ENCODE results near the gene DLX5. TPM values are rescaled to one million over a fixed set of nuclear protein-coding genes. Genes with fewer than 3 reads are reported as not detected.
"Not testable (repeated sequence)": the region's sequence is repeated elsewhere in the genome, so short reads cannot be mapped to it uniquely, and the experiment has no call there.

Gene DLX5
- total RNA-seq, 1 donor from 2014 or later: not detected

DNA sequence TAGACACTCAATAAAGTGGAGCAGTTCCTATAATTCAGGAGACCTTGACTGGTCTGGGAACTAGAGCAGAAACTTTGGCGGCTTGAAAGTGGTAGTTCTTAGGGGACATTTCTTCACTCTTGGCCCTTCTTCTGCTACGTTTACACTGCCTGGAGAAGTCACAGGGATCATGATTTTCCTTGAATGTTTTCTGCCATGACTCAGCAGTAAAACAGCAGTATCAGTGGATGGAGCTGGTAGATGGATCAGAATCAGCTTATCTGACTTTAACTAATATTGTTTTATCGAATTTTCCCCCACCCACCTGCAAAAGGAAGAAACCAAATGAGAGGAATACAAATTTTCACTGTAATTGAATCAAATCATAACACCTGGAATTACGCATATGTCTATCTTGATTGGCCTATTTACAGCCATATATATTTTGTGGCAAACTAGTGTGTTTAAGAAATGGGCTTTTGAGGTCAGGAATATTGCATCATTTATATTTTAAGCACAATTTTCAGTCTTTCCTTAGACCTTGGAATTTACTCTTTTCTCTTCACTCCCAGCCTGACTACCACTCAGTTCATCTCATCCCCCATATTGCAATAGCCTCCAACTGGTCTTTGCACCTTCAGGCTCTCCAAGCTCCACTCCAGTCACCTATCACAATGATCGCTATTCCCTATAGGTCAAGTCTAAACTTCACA is 14.9 kb upstream of the DLX5 start:
- Histone ChIP-seq H3K27ac (no peak overlapping the region), H3K4me3 (no peak overlapping the region), H3K4me1 (no peaks in the 10 kb centered on the region), H3K36me3 (no peaks in the 10 kb centered on the region), H3K9me3 (no peaks in the 10 kb centered on the region), H3K27me3 (no peaks in the 10 kb centered on the region)
- DNase-seq (ENCODE audit: low spot score in 2 of 2): no peak
- intact Hi-C loops (cut with DNase I): no loop called here
- TF ChIP-seq, protein P1, sequence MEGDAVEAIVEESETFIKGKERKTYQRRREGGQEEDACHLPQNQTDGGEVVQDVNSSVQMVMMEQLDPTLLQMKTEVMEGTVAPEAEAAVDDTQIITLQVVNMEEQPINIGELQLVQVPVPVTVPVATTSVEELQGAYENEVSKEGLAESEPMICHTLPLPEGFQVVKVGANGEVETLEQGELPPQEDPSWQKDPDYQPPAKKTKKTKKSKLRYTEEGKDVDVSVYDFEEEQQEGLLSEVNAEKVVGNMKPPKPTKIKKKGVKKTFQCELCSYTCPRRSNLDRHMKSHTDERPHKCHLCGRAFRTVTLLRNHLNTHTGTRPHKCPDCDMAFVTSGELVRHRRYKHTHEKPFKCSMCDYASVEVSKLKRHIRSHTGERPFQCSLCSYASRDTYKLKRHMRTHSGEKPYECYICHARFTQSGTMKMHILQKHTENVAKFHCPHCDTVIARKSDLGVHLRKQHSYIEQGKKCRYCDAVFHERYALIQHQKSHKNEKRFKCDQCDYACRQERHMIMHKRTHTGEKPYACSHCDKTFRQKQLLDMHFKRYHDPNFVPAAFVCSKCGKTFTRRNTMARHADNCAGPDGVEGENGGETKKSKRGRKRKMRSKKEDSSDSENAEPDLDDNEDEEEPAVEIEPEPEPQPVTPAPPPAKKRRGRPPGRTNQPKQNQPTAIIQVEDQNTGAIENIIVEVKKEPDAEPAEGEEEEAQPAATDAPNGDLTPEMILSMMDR (IDR thresholded peaks at IDR 0.05): no peak

- H3K27me3 ChIP-seq; H3K27ac ChIP-seq; H3K36me3 ChIP-seq; DNase-seq (ENCODE audit: low spot score in 2 of 2); H3K4me3 ChIP-seq; H3K9me3 ChIP-seq; intact Hi-C loops (cut with DNase I); H3K4me1 ChIP-seq: not testable (repeated sequence)
Measured at GRCh38 chr7:97034213-97034852, 9.7 kb upstream of the DLX5 start.

DNA sequence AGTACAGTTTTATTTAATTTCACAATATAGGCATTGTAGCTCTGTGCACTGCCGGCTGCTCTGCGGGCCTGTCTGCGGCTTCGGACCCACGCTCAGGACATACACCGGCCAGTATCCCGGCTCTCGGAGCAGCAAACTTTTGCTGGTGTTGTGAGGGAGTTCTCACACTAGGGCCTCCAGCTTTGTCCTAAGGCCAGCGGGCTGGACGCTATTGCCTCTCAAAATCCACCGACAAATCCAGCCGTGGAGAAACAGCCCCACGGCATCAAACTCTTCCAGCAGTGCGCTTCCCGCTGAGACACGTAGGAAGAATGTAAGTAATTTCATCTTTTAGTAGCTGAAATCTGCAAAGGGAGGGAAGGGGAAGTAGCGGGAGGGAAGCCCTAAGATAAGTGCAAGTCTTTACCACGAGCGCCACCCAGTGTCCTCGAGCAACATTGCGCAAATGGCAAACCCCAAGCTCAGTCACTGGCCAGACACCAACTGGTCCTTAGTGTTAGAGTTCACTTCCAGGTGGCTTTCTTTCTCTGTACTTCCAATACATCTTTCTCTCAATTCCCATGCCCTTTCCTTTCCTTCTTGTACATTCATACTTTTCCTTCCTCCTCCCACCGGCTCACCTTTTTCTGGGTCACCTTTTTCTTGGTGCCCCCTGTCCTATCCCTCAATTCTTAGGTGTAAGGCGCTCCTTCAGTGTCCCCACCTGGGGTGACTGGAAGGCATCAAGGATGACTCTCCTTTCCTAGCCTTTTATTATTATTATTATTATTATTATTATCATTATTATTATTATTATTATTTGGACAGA is 3.0 kb upstream of the DLX5 start:
- Histone ChIP-seq H3K27me3 (no peaks in the 10 kb centered on the region), H3K4me3 (peak overlapping the region; percentile 46 to 64)

DNA sequence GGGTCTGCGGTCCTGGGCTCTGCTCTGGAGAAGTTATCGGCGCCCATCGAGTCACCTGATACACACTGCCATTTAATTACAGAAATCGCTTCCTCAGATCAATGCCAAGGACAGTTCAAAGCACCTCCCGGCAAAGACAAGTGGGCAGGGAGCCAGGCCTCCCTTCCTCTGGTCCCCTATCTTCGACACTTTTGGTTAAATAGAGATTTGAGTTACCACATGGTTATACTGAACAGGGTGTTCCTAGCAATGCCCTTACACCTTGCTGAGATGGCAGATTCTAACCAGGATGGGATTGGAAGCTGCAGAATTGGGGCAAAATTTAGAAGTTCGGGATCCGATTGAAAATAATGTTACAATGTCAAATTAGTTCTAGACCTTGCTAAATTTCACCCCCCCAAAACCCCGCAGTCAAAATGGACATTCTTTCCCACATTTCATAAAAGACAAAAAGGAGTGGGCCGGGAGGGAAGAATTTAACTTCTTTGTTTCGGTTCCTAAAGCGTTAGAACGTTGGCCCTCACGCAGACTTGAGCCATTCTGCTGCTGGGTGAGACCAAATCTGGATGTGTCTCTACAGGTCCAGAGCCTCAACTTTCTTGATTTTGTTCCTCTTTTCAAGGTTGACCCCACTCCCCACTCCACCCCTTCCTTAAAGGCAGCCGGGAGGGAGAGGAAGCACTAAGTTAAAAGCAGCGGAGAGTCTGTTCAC is 2.2 kb upstream of the DLX5 start:
- Histone ChIP-seq H3K9me3 (no peaks in the 10 kb centered on the region), H3K27ac (no peak overlapping the region), H3K36me3 (no peaks in the 10 kb centered on the region), H3K4me1 (peaks cover 13 to 16% of the 10 kb centered on the region in 2 donors), H3K4me3 (peak overlapping the region; percentile 46 to 64), H3K27me3 (peaks cover 2% of the 10 kb centered on the region)
- no peak for DNase-seq (ENCODE audit: low spot score in 2 of 2)
- TF ChIP-seq, protein P1 (IDR thresholded peaks at IDR 0.05): no peak
- intact Hi-C loops (cut with DNase I): loop anchor here (1.0 to 10.0 kb wide), 6 partner anchors 322 to 1302 kb away; partner anchors contain the start of genes SEM1 and SLC25A13

More for the DNA sequence above, 3.0 kb upstream of the DLX5 start:
- H3K27ac ChIP-seq: no peak overlapping the region
- H3K9me3 ChIP-seq: no peaks in the 10 kb centered on the region
- intact Hi-C loops (cut with DNase I): loop anchor here (1.0 to 10.0 kb wide), 6 partner anchors 323 to 1303 kb away; partner anchors contain the start of genes SEM1 and SLC25A13
- TF ChIP-seq, protein P1 (IDR thresholded peaks at IDR 0.05): peak; percentile 69 to 86 (median 81)
- DNase-seq (ENCODE audit: low spot score in 2 of 2): peak in 1 of 2 donors; percentile 84
- H3K36me3 ChIP-seq: no peaks in the 10 kb centered on the region
- H3K4me1 ChIP-seq: peaks cover 13 to 16% of the 10 kb centered on the region in 2 donors

DNA sequence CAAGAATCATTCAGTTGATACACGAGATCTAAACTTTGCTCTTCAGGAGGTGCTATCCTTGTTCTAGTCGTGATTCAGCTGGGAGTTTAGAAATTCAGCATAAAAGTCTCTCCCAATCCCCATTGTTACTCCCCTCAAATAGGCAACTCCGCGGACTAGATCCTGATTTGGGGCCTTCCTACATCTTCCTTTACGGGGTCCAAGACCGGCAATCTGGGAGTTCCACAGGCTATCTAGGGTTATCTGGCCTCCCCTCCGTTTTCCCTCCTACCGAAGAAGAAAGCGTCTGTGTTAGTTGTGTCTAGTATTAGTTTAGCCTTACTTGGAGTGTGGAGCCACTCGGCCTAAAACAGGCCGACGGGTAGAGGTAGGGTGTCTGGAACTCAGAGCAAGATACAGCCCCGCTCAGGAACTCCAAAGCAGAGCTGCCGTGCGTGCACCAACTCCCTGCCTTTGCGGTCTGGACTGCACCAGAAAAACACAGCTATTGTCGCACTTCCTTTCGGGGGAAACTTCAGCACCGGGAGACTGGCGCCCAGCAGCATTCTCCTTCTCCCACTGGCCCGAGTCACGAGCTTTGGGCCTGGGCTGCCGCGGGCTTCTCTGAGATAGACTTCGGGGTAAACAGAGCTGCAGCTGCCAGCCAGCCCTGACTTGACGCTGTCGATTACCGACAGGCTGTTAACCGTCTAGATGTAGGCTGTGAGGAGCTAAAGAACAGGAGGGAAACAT is 1.5 kb upstream of the DLX5 start:
- Histone ChIP-seq H3K9me3 (no peaks in the 10 kb centered on the region), H3K4me3 (peak overlapping the region; percentile 6 to 64), H3K27me3 (peaks cover 9% of the 10 kb centered on the region), H3K4me1 (peaks cover 13 to 16% of the 10 kb centered on the region in 2 donors), H3K27ac (no peak overlapping the region), H3K36me3 (no peaks in the 10 kb centered on the region)
- intact Hi-C loops (cut with DNase I): loop anchor here (2.0 to 10.0 kb wide), 5 partner anchors 321 to 1301 kb away; partner anchors contain the start of genes SEM1 and SLC25A13
- TF ChIP-seq, protein P1 (IDR thresholded peaks at IDR 0.05): no peak
- no peak for DNase-seq (ENCODE audit: low spot score in 2 of 2)

All from ascending aorta (tissue), 2 donors.